Measurements from ENCODE around the gene SLC7A8.

GRCh38 chr14:23137813-23138535 is 45.5 kb downstream of the SLC7A8 start:
- TF ChIP-seq SIN3A (IDR thresholded peaks at IDR 0.05; ENCODE audit: borderline replicate concordance, insufficient read depth, low read length): no peak
- no peak for TF ChIP-seq POLR2AphosphoS5 (IDR thresholded peaks at IDR 0.05; ENCODE audit: low read depth, low read length)

Data from PFSK-1 (cell line).